CD14-positive monocyte (primary cell): ENCODE results near the gene GAS2L2. TPM values are rescaled to one million over a fixed set of nuclear protein-coding genes. Genes with fewer than 3 reads are reported as not detected.

Experiments used
- DNase-seq, 3 donors: peaks; one replicate each; pipeline ENCODE4 v3.0.0-alpha.2; 2011 to 2022
- H2AFZ ChIP-seq: 2 replicates; pipeline ENCODE4 v1.6.0; 2012; ENCODE audit warnings: mild to moderate bottlenecking, low read depth, low read length, inconsistent platforms; ENCODE audit not compliant: insufficient read depth, poor library complexity, severe bottlenecking
- H3K27ac ChIP-seq, 2 donors: 1 replicate in 1 of 2; 2 replicates in 1 of 2; pipeline ENCODE4 v1.5.1; 2012 to 2013; ENCODE audit warnings: low read length in 2 of 2, control low read depth in 1 of 2, inconsistent platforms in 1 of 2, low read depth in 1 of 2, mild to moderate bottlenecking in 1 of 2
- H3K27me3 ChIP-seq, 2 donors: one replicate each; pipeline versions ENCODE4 v1.6.0 to v1.6.1; 2011 to 2013; ENCODE audit warnings: low read length in 2 of 2; ENCODE audit not compliant: control insufficient read depth in 2 of 2, insufficient read depth in 2 of 2
- H3K36me3 ChIP-seq, 2 donors: replicated peaks in 1 of 2; 1 replicate in 1 of 2; 2 replicates in 1 of 2; pipeline versions ENCODE4 v1.5.1 to v1.6.1; 2012 to 2013; ENCODE audit warnings: low read length in 2 of 2, control low read depth in 1 of 2, inconsistent platforms in 1 of 2, mild to moderate bottlenecking in 1 of 2; ENCODE audit not compliant: insufficient read depth in 2 of 2, control insufficient read depth in 1 of 2
- H3K4me1 ChIP-seq, 2 donors: 1 replicate in 1 of 2; 2 replicates in 1 of 2; pipeline versions ENCODE4 v1.5.1 to v1.6.1; 2012 to 2013; ENCODE audit warnings: low read length in 2 of 2, control low read depth in 1 of 2, inconsistent platforms in 1 of 2, mild to moderate bottlenecking in 1 of 2, moderate library complexity in 1 of 2; ENCODE audit not compliant: insufficient read depth in 2 of 2, control insufficient read depth in 1 of 2
- H3K4me2 ChIP-seq: replicated peaks from 2 replicates; pipeline ENCODE3; 2012; ENCODE audit warnings: low read length, moderate library complexity, mild to moderate bottlenecking; ENCODE audit not compliant: poor library complexity, severe bottlenecking; ENCODE audit errors: extremely low read depth
- H3K4me3 ChIP-seq, 3 experiments: fragments of 200-600 bp in 1 of 3; sonication (generic) in 1 of 3; replicated peaks in 1 of 3; 1 replicate in 2 of 3; 2 replicates in 1 of 3; pipeline ENCODE4 v1.5.1; 2011 to 2013; ENCODE audit warnings: low read length in 3 of 3, mild to moderate bottlenecking in 3 of 3, control low read depth in 2 of 3, low read depth in 2 of 3, inconsistent platforms in 1 of 3, moderate library complexity in 1 of 3
- H3K79me2 ChIP-seq: 2 replicates; pipeline ENCODE4 v1.6.0; 2012; ENCODE audit warnings: mild to moderate bottlenecking, control low read depth, inconsistent platforms, low read length, moderate library complexity; ENCODE audit not compliant: insufficient read depth
- H3K9ac ChIP-seq: 2 replicates; pipeline ENCODE4 v1.6.0; 2017; ENCODE audit warnings: low read length, mild to moderate bottlenecking; ENCODE audit not compliant: insufficient read depth, poor library complexity, severe bottlenecking
- H3K9me3 ChIP-seq, 2 donors: replicated peaks in 1 of 2; 1 replicate in 1 of 2; 2 replicates in 1 of 2; pipeline versions ENCODE4 v1.5.1 to v1.6.1; 2012 to 2013; ENCODE audit warnings: low read length in 2 of 2, control low read depth in 1 of 2; ENCODE audit not compliant: control insufficient read depth in 1 of 2, insufficient read depth in 1 of 2
- H4K20me1 ChIP-seq: 2 replicates; pipeline ENCODE4 v1.6.0; 2012; ENCODE audit warnings: mild to moderate bottlenecking, low read length, control low read depth, moderate library complexity; ENCODE audit not compliant: insufficient read depth
- H3K27ac Mint-ChIP-seq, 7 donors: one replicate each; pipeline ENCODE4 v1.8.0; 2020; ENCODE audit warnings: mild to moderate bottlenecking in 7 of 7, mixed read lengths in 7 of 7, moderate library complexity in 6 of 7, inconsistent platforms in 2 of 7
- H3K27me3 Mint-ChIP-seq, 3 donors: one replicate each; pipeline ENCODE4 v1.8.0; 2021 to 2022; ENCODE audit warnings: low read depth in 3 of 3, mild to moderate bottlenecking in 3 of 3, mixed read lengths in 3 of 3, moderate library complexity in 3 of 3, inconsistent platforms in 1 of 3
- H3K36me3 Mint-ChIP-seq, 2 donors: one replicate each; pipeline ENCODE4 v1.8.0; 2020; ENCODE audit warnings: mixed read lengths in 2 of 2, inconsistent platforms in 1 of 2, mild to moderate bottlenecking in 1 of 2
- H3K4me1 Mint-ChIP-seq: one replicate; pipeline ENCODE4 v1.8.0; 2020; ENCODE audit warnings: mild to moderate bottlenecking, mixed read lengths
- H3K4me3 Mint-ChIP-seq, 2 donors: one replicate each; pipeline ENCODE4 v1.8.0; 2020; ENCODE audit warnings: mild to moderate bottlenecking in 2 of 2, mixed read lengths in 2 of 2, moderate library complexity in 1 of 2
- H3K9me3 Mint-ChIP-seq, 7 donors: one replicate each; pipeline ENCODE4 v1.8.0; 2020 to 2022; ENCODE audit warnings: mixed read lengths in 7 of 7, mild to moderate bottlenecking in 6 of 7, moderate library complexity in 6 of 7, inconsistent platforms in 2 of 7
- WGBS: methylation state at CpG from one replicate; pipeline ENCODE4 v1.1.5; 2013; ENCODE audit warnings: missing lambda C conversion rate; ENCODE audit not compliant: insufficient coverage; 5-methylcytosine and 5-hydroxymethylcytosine counted together
- intact Hi-C, 2 donors: fragments of 100-400 bp; cut with micrococcal nuclease; formaldehyde crosslinking; loops; one replicate each; pipeline versions ENCODE4 v1.15.0 to v1.15.1; 2023
- polyA plus RNA-seq, 3 donors: library from polyadenylated mRNA; depleted of rRNA in 1 of 3; unstranded in 2 of 3; stranded (reverse) in 1 of 3; fragments of 300-500 nt in 2 of 3; fragments of >200 nt in 1 of 3; fragmentation: Illumina TruSeq in 2 of 3; gene quantifications; 1 replicate in 2 of 3; 2 replicates in 1 of 3; pipeline ENCODE4 v1.2.3, GENCODE V29; 2012 to 2021
- TF ChIP-seq, protein P1 (sequence below): fragments of 200-600 bp; IDR thresholded peaks from one replicate; pipeline ENCODE4 v1.8.0; 2022; ENCODE audit warnings: antibody characterized with exemption, mild to moderate bottlenecking

Gene GAS2L2
- polyA plus RNA-seq, 3 donors: not detected

- H2AFZ ChIP-seq: no peak overlapping the region
- H3K4me3 ChIP-seq: no peak overlapping the region
- H3K36me3 ChIP-seq: peaks cover 80 to 92% of the 10 kb centered on the region in 2 donors
- Mint-ChIP-seq H3K4me3 (no peak overlapping the region), H3K4me1 (no peaks in the 10 kb centered on the region), H3K27me3 (no peaks in the 10 kb centered on the region), H3K9me3 (no peaks in the 10 kb centered on the region), H3K36me3 (peaks cover 51 to 55% of the 10 kb centered on the region in 2 donors), H3K27ac (no peak overlapping the region)
- intact Hi-C loops: no loop called here
- H3K79me2 ChIP-seq: no peaks in the 10 kb centered on the region
- no peak overlapping the region for H3K9ac ChIP-seq
- H3K27me3 ChIP-seq: no peaks in the 10 kb centered on the region
- H3K4me2 ChIP-seq: no peak overlapping the region
- no peaks in the 10 kb centered on the region for H3K9me3 ChIP-seq
- DNase-seq: no peak
- H4K20me1 ChIP-seq: no peaks in the 10 kb centered on the region
- TF ChIP-seq, protein P1, sequence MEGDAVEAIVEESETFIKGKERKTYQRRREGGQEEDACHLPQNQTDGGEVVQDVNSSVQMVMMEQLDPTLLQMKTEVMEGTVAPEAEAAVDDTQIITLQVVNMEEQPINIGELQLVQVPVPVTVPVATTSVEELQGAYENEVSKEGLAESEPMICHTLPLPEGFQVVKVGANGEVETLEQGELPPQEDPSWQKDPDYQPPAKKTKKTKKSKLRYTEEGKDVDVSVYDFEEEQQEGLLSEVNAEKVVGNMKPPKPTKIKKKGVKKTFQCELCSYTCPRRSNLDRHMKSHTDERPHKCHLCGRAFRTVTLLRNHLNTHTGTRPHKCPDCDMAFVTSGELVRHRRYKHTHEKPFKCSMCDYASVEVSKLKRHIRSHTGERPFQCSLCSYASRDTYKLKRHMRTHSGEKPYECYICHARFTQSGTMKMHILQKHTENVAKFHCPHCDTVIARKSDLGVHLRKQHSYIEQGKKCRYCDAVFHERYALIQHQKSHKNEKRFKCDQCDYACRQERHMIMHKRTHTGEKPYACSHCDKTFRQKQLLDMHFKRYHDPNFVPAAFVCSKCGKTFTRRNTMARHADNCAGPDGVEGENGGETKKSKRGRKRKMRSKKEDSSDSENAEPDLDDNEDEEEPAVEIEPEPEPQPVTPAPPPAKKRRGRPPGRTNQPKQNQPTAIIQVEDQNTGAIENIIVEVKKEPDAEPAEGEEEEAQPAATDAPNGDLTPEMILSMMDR: no peak
- no CpG with 5 or more reads among the region's 2 CpGs for WGBS
- no peaks in the 10 kb centered on the region for H3K4me1 ChIP-seq
- no peak overlapping the region for H3K27ac ChIP-seq
Measured at GRCh38 chr17:35717475-35717874, 35.6 kb downstream of the GAS2L2 start.

GRCh38 chr17:35716897-35717465 lies 36.1 kb downstream of the GAS2L2 start:
- H3K4me2 ChIP-seq: no peak overlapping the region
- no peak overlapping the region for H3K4me3 ChIP-seq
- H3K9me3 Mint-ChIP-seq: no peaks in the 10 kb centered on the region
- no peaks in the 10 kb centered on the region for H3K4me1 Mint-ChIP-seq
- no peak for DNase-seq
- H3K9me3 ChIP-seq: no peaks in the 10 kb centered on the region
- no peaks in the 10 kb centered on the region for H3K27me3 ChIP-seq
- H3K79me2 ChIP-seq: no peaks in the 10 kb centered on the region
- H2AFZ ChIP-seq: no peak overlapping the region
- no peak overlapping the region for H3K9ac ChIP-seq
- no peaks in the 10 kb centered on the region for H3K4me1 ChIP-seq
- TF ChIP-seq, protein P1: no peak
- WGBS: 100% methylated on average over 1 of the region's 4 CpGs
- H3K27ac ChIP-seq: no peak overlapping the region
- no peaks in the 10 kb centered on the region for H4K20me1 ChIP-seq
- H3K36me3 Mint-ChIP-seq: peaks cover 50 to 53% of the 10 kb centered on the region in 2 donors
- H3K27ac Mint-ChIP-seq: no peak overlapping the region
- peaks cover 77 to 95% of the 10 kb centered on the region in 2 donors for H3K36me3 ChIP-seq
- intact Hi-C loops: no loop called here
- no peaks in the 10 kb centered on the region for H3K27me3 Mint-ChIP-seq
- no peak overlapping the region for H3K4me3 Mint-ChIP-seq
